Measurements from ENCODE around the gene CYP1A1.
A peak's percentile ranks its signal among the peaks of the same experiment; 100 is the strongest.
"Not testable (repeated sequence)": the region's sequence is repeated elsewhere in the genome, so short reads cannot be mapped to it uniquely, and the experiment has no call there.

Gene CYP1A1

GRCh38 chr15:74735305-74735704, 10.0 kb upstream of the CYP1A1 start:
- DNase-seq, result no peak

DNA sequence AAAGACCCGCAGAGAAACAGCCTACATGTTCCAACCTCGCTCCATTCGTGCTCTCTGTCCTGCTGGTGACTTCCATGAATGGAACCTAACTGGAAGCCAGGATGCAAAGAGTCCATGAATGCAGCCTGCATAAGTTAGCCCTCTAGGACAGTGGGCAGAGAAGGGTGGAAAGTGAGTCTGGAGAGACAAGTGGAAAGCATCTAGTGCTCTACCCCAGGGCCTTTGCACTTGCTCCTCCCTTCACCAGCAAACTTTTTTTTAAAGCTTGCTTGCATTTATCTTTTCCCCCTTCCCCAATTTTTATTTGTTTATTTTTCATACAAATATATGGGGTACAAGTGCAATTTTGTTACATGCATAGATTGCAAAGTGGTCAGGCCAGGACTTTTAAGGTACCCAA, 7.9 kb upstream of the CYP1A1 start:
- no peak for DNase-seq

GRCh38 chr15:74732846-74733245, 7.5 kb upstream of the CYP1A1 start:
- DNase-seq, result no peak

GRCh38 chr15:74730619-74731316, 5.4 kb upstream of the CYP1A1 start:
- DNase-seq, result no peak

DNA sequence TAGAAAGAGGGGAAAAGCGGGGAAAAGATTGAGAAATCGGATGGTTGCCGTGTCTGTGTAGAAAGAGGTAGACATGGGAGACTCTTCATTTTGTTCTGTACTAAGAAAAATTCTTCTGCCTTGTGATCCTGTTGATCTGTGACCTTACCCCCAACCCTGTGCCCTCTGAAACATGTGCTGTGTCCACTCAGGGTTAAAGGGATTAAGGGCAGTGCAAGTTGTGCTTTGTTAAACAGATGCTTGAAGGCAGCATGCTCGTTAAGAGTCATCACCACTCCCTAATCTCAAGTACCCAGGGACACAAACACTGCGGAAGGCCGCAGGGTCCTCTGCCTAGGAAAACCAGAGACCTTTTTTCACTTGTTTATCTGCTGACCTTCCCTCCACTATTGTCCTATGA, 4.0 kb upstream of the CYP1A1 start:
- DNase-seq, result not testable (repeated sequence)

DNA sequence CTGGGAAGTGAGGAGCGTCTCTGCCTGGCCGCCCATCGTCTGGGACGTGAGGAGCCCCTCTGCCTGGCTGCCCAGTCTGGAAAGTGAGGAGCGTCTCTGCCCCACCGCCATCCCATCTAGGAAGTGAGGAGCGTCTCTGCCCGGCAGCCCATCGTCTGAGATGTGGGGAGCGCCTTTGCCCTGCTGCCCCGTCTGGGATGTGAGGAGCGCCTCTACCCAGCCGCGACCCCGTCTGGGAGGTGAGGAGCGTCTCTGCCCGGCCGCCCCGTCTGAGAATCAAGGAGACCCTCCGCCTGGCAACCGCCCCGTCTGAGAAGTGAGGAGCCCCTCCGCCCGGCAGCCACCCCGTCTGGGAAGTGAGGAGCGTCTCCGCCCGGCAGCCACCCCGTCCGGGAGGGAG, 3.4 kb upstream of the CYP1A1 start:
- DNase-seq, result not testable (repeated sequence)

GRCh38 chr15:74727727-74728126, 2.4 kb upstream of the CYP1A1 start:
- no peak for DNase-seq

GRCh38 chr15:74726774-74727164, 1.4 kb upstream of the CYP1A1 start:
- DNase-seq, result no peak

GRCh38 chr15:74725845-74726773, 781 bp upstream of the CYP1A1 start:
- DNase-seq, result peak in 9 of 51 donors; percentile 7 to 48 (median 29)

DNA sequence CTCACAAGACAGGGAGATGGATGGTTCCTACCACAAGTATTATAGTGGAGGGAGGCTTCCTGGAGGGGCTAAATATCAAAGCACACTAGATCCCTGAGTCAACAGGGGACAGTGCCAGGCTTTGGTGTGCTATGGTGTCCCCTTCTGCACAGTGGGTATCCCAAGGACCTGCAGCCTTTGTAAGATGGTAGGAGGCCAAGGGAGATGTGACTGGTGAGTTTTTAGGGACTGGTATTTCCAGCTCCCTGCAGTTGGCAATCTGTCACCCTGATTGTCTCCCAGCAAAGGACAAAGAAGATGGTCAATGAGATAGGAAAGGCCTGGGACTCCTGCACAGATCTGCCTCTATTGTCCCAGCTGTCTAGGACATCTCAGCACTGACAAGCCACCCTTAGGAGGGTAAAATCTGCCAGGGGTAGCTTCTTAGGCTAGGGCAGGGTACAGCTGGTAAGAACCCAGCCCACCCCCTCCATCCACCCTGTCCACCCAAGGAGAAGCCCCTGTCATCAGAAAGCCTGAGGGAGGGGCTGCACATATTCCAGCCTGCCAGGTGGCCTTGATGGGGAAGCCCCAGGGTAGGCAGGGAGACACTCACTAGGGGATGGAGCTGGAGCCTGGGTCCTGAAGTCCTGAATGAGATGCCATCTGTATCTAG, 631 bp downstream of the CYP1A1 start:
- no peak for DNase-seq

DNA sequence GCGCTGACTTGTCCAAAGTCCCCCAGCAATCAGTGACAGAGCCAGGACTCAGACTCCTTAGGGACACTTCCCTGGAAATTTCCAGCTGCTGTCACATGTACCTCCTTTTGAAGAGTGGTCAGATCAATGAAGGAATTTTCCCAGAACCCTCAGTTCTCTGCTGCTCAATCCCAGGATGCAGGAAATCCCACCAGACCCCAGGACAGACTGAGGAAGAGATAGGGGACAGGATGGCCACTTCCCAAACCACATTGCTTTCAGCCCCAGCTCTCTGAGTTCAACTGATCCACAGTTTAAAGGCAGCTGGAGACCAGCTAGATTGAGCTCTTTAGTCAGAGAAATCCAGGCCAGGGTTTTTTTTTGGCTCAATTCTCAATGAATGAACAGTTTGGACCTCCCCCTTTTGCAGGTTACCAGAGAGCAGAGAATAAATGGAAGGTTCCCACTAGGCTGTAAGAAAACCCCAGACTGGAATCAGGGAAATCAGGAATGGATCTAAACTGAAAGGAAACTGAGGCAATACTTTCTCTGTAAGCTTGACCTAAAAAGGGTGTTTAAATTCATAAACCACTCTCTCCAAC, 1.5 kb downstream of the CYP1A1 start:
- DNase-seq, result peak in 8 of 51 donors; percentile 2 to 66 (median 10)

DNA sequence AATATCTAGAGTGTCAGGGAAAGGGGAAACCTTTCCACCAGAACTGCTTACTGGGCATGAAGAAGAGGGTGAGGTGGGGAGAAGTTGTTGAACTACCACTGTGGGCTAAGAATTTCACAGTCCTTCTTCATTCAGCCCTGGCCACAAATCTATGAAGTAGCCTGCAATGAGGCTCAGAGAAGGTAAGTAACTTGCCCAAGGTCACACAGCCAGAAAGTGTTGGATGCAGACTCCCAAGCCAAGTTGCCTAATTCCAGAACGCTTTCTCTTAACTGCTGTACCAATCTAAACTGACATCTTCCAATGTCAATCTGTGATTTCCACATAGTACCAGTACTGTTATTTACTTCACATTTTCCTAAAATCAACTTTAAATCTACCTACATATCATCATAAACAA, 2.1 kb downstream of the CYP1A1 start:
- DNase-seq, result no peak

DNA sequence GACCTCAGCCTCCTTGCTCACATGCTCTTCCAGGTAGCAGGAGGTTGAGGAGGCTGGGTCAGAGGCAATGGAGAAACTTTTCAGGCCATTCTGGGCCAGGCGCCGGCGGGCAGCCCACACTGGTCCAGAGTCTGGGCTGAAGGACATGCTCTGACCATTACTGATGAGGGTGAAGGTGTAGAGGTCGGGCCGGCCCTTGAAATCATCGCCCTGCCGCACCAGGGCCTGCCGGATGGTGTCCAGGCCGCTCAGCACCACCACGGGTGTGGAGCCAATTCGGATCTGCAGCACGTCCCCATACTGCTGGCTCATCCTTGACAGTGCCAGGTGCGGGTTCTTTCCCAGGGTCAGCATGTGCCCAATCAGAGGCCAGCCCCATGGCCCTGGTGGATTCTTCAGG, 2.7 kb downstream of the CYP1A1 start:
- DNase-seq, result no peak

- no peak for DNase-seq
Measured at GRCh38 chr15:74716651-74717050, 8.7 kb downstream of the CYP1A1 start.

DNA sequence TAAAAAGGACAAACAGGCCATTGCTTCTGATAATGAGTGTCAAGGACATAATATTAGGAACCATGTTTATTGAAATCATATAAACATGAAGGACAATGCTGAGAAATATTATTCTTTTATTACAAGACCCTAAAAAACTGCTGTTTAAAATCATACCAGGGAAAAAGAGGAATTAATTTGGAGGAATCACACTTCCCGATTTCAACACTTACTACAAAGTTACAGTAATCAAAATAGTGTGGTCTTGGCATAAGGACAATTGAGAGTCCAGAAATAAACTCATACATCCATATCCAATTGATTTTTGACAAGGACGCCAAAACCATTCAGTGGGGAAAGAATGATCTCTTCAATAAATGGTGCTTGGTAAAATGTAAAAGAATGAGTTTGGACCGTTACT, 13.0 kb downstream of the CYP1A1 start:
- no peak for DNase-seq

DNA sequence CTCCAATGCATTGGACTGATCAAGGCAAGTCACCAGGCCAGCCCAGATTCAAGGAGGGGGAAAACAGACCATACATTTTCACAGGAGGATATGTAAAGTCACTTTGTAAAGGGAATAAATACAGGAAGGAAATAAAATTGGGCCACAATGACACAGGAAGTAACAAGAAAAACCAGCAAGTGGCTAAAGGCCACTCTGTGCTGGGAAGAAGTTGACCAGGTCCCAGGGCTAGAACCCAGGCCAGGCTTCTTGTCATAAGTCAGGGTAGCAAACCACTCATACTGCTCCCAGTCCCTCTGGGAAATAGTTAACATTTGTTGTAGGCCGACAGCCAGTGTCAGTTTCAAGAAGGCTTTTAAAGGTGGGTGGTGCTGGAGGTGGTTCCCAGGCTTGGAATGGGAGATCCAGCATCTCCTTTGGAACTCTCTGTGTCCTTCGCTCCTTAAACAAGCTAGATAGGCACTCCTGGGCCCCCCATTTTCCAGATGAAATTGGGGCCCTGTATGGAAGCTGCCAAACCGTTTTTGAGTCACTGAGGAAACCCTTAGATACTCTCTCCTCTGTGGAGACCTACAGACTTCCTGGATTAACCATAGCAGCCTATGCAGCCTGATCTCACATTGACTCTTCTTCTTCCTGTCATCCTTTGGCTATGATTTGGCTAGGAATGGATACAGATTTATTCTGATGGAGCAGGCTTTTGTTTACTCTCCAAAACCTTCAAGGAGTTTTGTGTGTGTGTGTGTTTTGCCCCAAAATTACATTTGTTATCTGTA, 14.8 kb downstream of the CYP1A1 start:
- DNase-seq, result no peak

DNA sequence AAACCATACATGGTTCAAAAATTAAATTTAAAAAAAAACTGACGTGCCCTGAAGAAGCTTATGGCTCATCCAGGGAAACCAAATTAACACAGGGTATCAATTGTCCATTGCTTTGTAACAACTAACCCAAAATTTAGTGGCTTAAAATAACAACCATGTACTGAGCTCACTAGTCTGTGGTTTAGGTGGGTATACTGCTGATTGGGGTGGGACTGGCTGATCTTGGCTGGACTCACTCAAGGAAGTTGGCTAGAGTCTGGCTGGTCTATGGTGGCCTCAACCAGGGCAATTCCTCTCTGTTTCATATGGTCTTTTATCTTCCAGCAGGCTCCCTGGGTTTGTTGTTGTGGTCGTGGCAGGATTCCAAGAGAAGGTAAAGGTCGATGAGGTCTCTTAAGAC, 15.4 kb downstream of the CYP1A1 start:
- no peak for DNase-seq

- no peak for DNase-seq
Measured at GRCh38 chr15:74709011-74709410, 16.3 kb downstream of the CYP1A1 start.

DNA sequence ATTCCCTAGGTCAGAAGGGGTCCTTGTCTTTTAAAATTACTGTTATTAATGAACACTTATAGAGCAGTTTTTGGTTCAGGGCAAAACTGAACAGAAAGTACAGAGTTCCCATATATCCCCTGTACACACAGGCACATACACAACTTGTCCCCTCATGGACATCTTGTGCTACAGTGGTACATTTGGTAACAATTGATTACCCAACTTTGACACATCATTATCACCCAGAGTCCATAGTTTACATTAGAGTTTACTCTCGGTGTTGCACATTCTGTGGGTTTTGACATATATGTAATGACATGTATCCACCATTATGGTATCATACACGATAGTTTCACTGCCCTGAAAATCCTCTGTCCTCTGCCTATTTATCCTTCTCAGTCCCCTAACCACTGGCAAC, 28.5 kb downstream of the CYP1A1 start:
- DNase-seq, result no peak

DNA sequence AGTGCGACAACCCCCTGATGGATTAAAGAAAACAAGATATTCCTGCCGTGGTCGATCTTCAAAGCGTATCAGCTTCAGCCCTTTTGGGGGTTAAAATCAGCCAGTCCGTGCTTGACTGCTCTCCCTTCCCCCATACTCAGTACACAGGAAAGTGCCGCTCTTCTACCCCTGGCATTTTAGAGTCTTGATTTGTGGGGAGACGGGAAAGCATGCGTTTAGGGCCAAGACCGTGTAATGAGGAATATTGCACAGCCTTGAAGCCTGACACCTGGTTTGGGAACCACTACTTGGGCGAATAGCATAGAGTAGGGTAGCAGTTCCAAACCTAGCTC, 29.0 kb downstream of the CYP1A1 start:
- DNase-seq, result no peak

Data from hypothalamus (tissue), 51 donors.